ENCODE results near the gene CCAR1. TPM values are rescaled to one million over a fixed set of nuclear protein-coding genes. Genes with fewer than 3 reads are reported as not detected.
"Not testable (repeated sequence)": the region's sequence is repeated elsewhere in the genome, so short reads cannot be mapped to it uniquely, and the experiment has no call there.

The CCAR1 gene
- total RNA-seq, 1 experiment from 2014 or later: 30.3 TPM

DNA sequence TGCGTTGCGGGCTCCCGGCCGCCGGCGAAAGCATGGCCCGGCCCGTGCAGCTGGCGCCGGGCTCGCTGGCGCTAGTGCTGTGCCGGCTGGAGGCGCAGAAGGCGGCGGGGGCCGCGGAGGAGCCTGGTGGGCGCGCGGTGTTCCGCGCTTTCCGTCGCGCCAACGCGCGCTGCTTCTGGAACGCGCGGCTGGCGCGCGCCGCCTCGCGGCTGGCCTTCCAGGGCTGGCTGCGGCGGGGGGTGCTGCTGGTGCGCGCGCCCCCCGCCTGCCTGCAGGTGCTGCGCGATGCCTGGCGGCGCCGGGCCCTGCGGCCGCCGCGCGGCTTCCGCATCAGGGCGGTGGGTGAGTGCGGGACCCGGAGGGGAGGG lies 106.5 kb downstream of the CCAR1 start:
- DNase-seq (ENCODE audit: low read depth): not testable (repeated sequence)

GRCh38 chr10:68828083-68828601 lies 107.1 kb downstream of the CCAR1 start:
- DNase-seq (ENCODE audit: low read depth): not testable (repeated sequence)

- no peak for DNase-seq (ENCODE audit: low read depth)
Measured at GRCh38 chr10:68828833-68829232, 107.8 kb downstream of the CCAR1 start.

GRCh38 chr10:68829521-68829920 lies 108.5 kb downstream of the CCAR1 start:
- no peak for DNase-seq (ENCODE audit: low read depth)

- DNase-seq (ENCODE audit: low read depth): no peak
Measured at GRCh38 chr10:68829952-68830351, 108.9 kb downstream of the CCAR1 start.

DNA sequence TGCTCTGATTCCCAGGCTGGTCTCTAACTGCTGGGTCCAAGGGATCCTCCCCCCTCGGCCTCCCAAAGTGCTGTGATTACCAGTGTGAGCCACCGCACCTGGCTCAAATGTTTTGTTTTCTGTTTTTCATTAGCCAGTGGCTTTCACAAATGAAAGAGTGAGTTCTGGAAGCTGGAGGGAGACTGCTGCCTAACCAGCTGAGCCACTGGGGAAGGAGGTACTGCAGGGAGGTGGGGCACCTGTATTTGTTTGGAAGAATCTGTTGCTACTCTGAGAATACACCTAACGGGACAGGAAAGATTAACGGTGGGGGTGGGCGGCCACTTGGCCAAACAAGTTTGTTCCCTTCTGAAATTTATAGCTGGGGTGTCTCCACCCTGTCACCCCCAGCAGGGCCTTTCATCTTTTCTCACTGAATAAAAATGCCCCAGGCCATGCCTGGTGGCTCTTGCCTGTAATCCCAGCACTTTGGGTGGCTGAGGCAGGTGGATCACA lies 111.0 kb downstream of the CCAR1 start:
- peak; percentile 4 for DNase-seq (ENCODE audit: low read depth)

- DNase-seq (ENCODE audit: low read depth): peak; percentile 40
Measured at GRCh38 chr10:68832601-68833000, 111.6 kb downstream of the CCAR1 start.

DNA sequence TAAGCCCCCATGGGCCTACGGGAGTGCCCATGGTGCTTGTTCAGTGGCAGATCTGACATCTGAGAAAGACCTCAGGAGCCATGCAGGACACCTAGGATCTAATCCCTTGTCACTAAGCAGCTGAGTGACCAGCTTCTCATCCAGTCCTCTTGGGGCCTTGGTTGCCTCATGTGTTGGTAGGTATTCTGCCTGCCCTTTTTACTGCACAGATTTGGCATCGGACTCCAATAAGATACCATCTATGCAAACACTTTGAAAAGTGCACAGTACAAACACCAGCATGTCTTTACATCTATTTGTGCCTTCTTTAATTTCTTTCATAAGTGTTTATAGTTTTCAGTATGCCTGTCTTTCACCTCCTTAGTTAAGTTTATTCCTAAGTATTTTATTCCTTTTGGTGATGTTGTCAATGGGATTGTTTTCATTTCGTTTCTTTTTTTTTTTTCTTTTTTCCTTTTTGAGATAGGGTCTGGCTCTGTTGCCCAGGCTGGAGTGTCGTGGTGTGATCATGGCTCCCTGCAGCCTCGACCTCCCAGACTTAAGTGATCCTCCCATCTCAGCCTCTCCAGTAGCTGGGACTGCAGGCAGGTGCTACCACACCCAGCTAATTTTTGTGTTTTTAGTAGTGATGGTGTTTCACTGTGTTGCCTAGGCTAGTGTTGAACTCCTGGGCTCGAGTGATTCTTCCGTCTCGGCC lies 116.7 kb downstream of the CCAR1 start:
- DNase-seq (ENCODE audit: low read depth): no peak

DNA sequence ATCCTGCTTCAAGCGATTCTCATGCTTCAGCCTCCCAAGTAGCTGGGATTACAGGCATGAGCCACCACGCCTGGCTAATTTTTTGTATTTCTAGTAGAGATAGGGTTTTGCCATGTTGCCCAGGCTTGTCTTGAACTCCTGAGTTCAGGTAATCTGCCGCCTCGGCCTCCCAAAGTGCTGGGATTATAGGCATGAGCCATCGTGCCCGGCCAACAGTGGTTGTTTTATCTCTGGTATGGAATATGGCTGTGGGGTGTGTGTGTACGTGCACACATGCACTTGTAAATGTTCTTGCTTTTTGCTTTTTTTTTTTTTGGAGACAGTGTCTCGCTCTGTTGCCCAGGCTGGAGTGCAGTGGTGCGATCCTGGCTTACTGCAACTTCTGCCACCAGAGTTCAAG lies 119.6 kb downstream of the CCAR1 start:
- not testable (repeated sequence) for DNase-seq (ENCODE audit: low read depth)

Other genes starting within 250 kb of the CCAR1 start
- 11.9 and 23.2 TPM in 2 replicates for gene DNA2, start 249.3 kb upstream of the CCAR1 start, total RNA-seq (2014; rRNA removed; shearing (Covaris generic))
- 4.8 and 8.9 TPM in 2 replicates for gene SLC25A16, start 193.7 kb upstream of the CCAR1 start, total RNA-seq (2014; rRNA removed; shearing (Covaris generic))
- 2.8 and 4.0 TPM in 2 replicates for gene TET1, start 160.9 kb upstream of the CCAR1 start, total RNA-seq (2014; rRNA removed; shearing (Covaris generic))
- 0.30 and 2.2 TPM in 2 replicates for gene STOX1, start 106.3 kb downstream of the CCAR1 start, total RNA-seq (2014; rRNA removed; shearing (Covaris generic))
- 40.6 and 51.1 TPM in 2 replicates for gene DDX50, start 180.1 kb downstream of the CCAR1 start, total RNA-seq (2014; rRNA removed; shearing (Covaris generic))
- 40.4 and 51.9 TPM in 2 replicates for gene DDX21, start 234.9 kb downstream of the CCAR1 start, total RNA-seq (2014; rRNA removed; shearing (Covaris generic))

Data from M059J (cell line).